Measurements from ENCODE around the gene TNRC6B.
"Not testable (repeated sequence)": the region's sequence is repeated elsewhere in the genome, so short reads cannot be mapped to it uniquely, and the experiment has no call there.

Gene TNRC6B

GRCh38 chr22:40218152-40218551, 40.4 kb downstream of the TNRC6B start:
- in situ Hi-C loops (cut with MboI; ENCODE audit: low sequenced_read_pairs, unreplicated experiment), result no loop called here
- no peak for DNase-seq (ENCODE audit: low spot score)
- TF ChIP-seq, protein P1, sequence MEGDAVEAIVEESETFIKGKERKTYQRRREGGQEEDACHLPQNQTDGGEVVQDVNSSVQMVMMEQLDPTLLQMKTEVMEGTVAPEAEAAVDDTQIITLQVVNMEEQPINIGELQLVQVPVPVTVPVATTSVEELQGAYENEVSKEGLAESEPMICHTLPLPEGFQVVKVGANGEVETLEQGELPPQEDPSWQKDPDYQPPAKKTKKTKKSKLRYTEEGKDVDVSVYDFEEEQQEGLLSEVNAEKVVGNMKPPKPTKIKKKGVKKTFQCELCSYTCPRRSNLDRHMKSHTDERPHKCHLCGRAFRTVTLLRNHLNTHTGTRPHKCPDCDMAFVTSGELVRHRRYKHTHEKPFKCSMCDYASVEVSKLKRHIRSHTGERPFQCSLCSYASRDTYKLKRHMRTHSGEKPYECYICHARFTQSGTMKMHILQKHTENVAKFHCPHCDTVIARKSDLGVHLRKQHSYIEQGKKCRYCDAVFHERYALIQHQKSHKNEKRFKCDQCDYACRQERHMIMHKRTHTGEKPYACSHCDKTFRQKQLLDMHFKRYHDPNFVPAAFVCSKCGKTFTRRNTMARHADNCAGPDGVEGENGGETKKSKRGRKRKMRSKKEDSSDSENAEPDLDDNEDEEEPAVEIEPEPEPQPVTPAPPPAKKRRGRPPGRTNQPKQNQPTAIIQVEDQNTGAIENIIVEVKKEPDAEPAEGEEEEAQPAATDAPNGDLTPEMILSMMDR (IDR thresholded peaks at IDR 0.05; ENCODE audit: borderline replicate concordance, control extremely low read depth, extremely low read depth, insufficient read depth, missing control alignments), result no peak

GRCh38 chr22:40218723-40219294, 41.1 kb downstream of the TNRC6B start:
- in situ Hi-C loops (cut with MboI; ENCODE audit: low sequenced_read_pairs, unreplicated experiment), result no loop called here
- DNase-seq (ENCODE audit: low spot score), result no peak

GRCh38 chr22:40220316-40221054, 42.8 kb downstream of the TNRC6B start:
- no peak for DNase-seq (ENCODE audit: low spot score)
- in situ Hi-C loops (cut with MboI; ENCODE audit: low sequenced_read_pairs, unreplicated experiment), result no loop called here
- TF ChIP-seq, protein P1 (IDR thresholded peaks at IDR 0.05; ENCODE audit: borderline replicate concordance, control extremely low read depth, extremely low read depth, insufficient read depth, missing control alignments), result no peak

More at GRCh38 chr22:40218723-40219294, 41.1 kb downstream of the TNRC6B start:
- TF ChIP-seq, protein P1 (IDR thresholded peaks at IDR 0.05; ENCODE audit: borderline replicate concordance, control extremely low read depth, extremely low read depth, insufficient read depth, missing control alignments), result no peak

DNA sequence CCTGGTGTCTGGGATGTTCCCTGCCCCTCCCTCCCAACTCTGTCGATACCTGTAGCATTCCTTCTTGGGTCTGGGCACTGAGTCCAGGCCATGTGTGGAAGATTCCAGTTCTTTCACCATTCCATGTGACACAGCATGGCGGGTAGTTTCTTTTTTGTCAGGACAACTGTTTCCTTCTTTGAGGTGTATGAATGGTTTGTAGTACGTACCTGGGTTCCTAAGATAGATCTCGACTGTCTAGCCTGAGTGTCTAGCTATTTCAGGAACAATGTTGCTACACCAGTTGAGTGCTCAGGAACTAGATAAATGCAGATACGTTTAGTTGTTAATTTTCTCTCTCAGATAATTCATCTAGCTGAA, 43.3 kb downstream of the TNRC6B start:
- TF ChIP-seq, protein P1 (IDR thresholded peaks at IDR 0.05; ENCODE audit: borderline replicate concordance, control extremely low read depth, extremely low read depth, insufficient read depth, missing control alignments), result no peak
- DNase-seq (ENCODE audit: low spot score), result no peak
- in situ Hi-C loops (cut with MboI; ENCODE audit: low sequenced_read_pairs, unreplicated experiment), result no loop called here

DNA sequence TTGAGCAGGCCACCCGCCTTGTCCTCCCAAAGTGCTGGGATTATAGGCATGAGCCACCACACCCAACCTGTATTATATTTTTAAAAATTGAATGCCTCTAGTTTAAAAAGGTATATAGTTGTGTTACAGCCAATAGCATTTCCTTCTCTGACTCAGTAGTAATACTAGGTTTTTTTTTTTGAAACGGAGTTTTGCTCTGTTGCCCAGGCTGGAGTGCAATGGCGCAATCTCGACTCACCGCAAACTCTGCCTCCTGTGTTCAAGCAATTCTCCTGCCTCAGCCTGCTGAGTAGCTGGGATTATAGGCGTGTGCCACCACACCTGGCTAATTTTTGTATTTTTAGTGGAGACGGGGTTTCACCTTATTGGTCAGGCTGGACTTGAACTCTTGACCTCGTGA, 45.3 kb downstream of the TNRC6B start:
- DNase-seq (ENCODE audit: low spot score); in situ Hi-C loops (cut with MboI; ENCODE audit: low sequenced_read_pairs, unreplicated experiment): not testable (repeated sequence)

- TF ChIP-seq, protein P1 (IDR thresholded peaks at IDR 0.05; ENCODE audit: borderline replicate concordance, control extremely low read depth, extremely low read depth, insufficient read depth, missing control alignments), result no peak
- DNase-seq (ENCODE audit: low spot score), result no peak
- in situ Hi-C loops (cut with MboI; ENCODE audit: low sequenced_read_pairs, unreplicated experiment), result no loop called here
These were observed 47.0 kb downstream of the TNRC6B start for GRCh38 chr22:40224702-40225101.

DNA sequence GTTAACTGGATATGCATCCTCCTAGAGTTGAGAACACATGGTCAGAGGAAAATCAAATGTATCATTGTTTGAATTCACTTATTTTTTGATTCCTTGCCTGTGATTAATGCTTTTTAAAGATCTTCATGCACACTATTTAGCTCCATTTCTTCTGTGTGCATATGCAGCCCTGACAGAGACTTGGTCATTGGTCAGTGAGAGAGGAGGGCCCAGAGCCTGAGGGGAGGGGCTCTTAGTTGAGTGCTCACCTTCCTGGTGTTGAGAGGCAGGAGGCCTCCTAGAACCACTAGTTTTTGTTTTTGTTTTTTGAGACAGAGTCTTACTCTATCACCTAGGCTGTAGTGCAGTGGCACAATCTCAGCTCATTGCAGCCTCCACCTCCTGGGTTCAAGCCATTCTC, 48.9 kb downstream of the TNRC6B start:
- TF ChIP-seq, protein P1 (IDR thresholded peaks at IDR 0.05; ENCODE audit: borderline replicate concordance, control extremely low read depth, extremely low read depth, insufficient read depth, missing control alignments), result no peak
- in situ Hi-C loops (cut with MboI; ENCODE audit: low sequenced_read_pairs, unreplicated experiment), result no loop called here
- DNase-seq (ENCODE audit: low spot score), result no peak
